ENCODE results near the gene GOLGA8M. TPM values are rescaled to one million over a fixed set of nuclear protein-coding genes. Genes with fewer than 3 reads are reported as not detected.
"Not testable (repeated sequence)": the region's sequence is repeated elsewhere in the genome, so short reads cannot be mapped to it uniquely, and the experiment has no call there.

GOLGA8M gene
- total and polyA plus RNA-seq, 2 donors = 0.21 to 0.24 TPM

DNA sequence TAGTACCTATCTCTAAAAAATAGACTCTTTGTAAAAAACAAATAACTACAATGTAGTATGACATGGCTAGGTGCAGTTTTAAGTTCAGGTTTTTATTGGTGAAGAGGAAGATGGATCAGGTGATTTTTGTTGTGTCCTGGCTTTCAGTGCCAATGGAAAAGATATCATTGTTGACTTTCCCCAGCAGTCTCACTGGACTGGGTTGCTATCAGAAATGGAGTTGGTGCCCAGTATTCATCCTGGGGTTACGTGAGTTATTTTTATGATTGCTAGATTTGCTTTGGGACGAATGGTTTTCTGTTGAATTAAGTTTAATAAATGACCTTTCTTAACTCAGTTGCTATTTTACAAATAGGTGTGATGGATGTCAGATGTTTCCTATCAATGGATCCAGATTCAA is 38.7 kb downstream of the GOLGA8M start:
- not testable (repeated sequence) for H3K36me3 ChIP-seq (ENCODE audit: control insufficient read depth in 2 of 2, insufficient read depth in 2 of 2, low read length in 1 of 2); H3K9me3 ChIP-seq (ENCODE audit: control insufficient read depth in 2 of 2, insufficient read depth in 1 of 2, low read length in 1 of 2); H3K27me3 ChIP-seq (ENCODE audit: control insufficient read depth in 2 of 2, insufficient read depth in 1 of 2, low read length in 1 of 2); H3K4me3 ChIP-seq (ENCODE audit: low read length in 2 of 2); DNase-seq (ENCODE audit: low read depth in 6 of 9, low spot score in 9 of 9); H3K27ac ChIP-seq (ENCODE audit: low read depth in 1 of 2, low read length in 1 of 2); H3K4me1 ChIP-seq (ENCODE audit: control insufficient read depth in 2 of 2, insufficient read depth in 2 of 2, low read length in 2 of 2)
- WGBS = no CpG with 5 or more reads among the region's 2 CpGs

DNA sequence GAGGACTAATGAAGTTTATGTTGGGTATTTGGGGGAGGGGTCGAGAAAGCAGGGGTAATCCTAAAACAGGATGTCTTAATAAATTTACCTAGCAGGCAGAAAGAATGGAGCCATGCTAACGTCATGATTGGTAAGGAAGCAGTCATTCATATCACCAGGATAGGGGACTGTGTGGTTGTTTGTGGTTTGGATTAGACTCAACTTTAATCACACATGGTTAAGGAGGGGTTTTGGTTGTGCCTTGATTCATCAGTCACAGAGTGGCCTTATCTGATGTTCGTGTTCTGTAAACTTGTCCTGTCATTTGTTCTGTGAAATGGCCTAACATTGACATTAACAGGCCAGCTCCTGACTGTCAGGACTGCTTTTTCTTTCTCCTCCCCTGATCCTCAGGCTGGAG is 40.1 kb downstream of the GOLGA8M start:
- not testable (repeated sequence) for H3K4me3 ChIP-seq (ENCODE audit: low read length in 2 of 2); H3K36me3 ChIP-seq (ENCODE audit: control insufficient read depth in 2 of 2, insufficient read depth in 2 of 2, low read length in 1 of 2); H3K27ac ChIP-seq (ENCODE audit: low read depth in 1 of 2, low read length in 1 of 2); DNase-seq (ENCODE audit: low read depth in 6 of 9, low spot score in 9 of 9); H3K4me1 ChIP-seq (ENCODE audit: control insufficient read depth in 2 of 2, insufficient read depth in 2 of 2, low read length in 2 of 2); H3K9me3 ChIP-seq (ENCODE audit: control insufficient read depth in 2 of 2, insufficient read depth in 1 of 2, low read length in 1 of 2); H3K27me3 ChIP-seq (ENCODE audit: control insufficient read depth in 2 of 2, insufficient read depth in 1 of 2, low read length in 1 of 2)
- WGBS = no CpG with 5 or more reads among the region's 3 CpGs

DNA sequence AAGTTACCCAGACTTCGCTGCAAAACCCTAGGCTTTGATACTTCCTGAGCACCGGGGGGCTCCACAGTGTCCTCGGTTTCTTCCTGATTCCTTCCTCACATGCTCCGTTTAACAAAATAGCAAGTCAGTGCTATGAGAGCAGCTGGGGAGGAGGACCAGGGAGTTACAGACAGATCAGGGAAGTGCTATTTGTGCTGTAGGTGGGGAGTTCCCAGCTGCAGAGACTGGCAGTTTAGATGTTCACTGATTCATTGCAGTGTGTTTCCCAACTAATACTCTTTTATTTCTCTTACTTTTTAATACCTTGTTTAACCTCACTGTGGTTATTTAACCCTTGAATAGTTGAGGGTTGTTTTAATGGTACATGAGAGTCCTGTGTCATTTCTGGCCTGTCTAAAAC is 45.8 kb downstream of the GOLGA8M start:
- WGBS = no CpG with 5 or more reads among the region's 4 CpGs
- H3K36me3 ChIP-seq (ENCODE audit: control insufficient read depth in 2 of 2, insufficient read depth in 2 of 2, low read length in 1 of 2); DNase-seq (ENCODE audit: low read depth in 6 of 9, low spot score in 9 of 9); H3K9me3 ChIP-seq (ENCODE audit: control insufficient read depth in 2 of 2, insufficient read depth in 1 of 2, low read length in 1 of 2); H3K27ac ChIP-seq (ENCODE audit: low read depth in 1 of 2, low read length in 1 of 2); H3K4me1 ChIP-seq (ENCODE audit: control insufficient read depth in 2 of 2, insufficient read depth in 2 of 2, low read length in 2 of 2); H3K27me3 ChIP-seq (ENCODE audit: control insufficient read depth in 2 of 2, insufficient read depth in 1 of 2, low read length in 1 of 2); H3K4me3 ChIP-seq (ENCODE audit: low read length in 2 of 2): not testable (repeated sequence)

DNA sequence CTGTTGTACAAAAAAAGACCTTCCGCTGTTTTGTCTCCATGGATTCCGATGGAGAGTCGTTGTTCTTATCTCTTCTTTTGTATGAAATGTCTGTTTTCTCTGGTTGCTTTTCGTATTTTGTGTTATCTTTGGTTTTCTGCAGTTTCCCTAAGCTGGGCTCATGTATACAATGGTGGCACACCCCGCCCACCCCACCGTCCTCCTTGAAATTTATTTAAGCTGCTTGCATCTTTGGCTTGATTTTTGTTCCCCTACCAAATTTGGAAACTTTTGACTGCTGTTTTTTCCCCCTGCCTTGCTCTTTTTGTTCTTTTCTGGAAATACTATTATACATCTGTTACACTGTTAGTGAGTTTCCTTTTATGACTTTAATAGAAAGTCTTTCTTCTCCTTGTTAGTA is 47.6 kb downstream of the GOLGA8M start:
- not testable (repeated sequence) for DNase-seq (ENCODE audit: low read depth in 6 of 9, low spot score in 9 of 9); H3K9me3 ChIP-seq (ENCODE audit: control insufficient read depth in 2 of 2, insufficient read depth in 1 of 2, low read length in 1 of 2); H3K27me3 ChIP-seq (ENCODE audit: control insufficient read depth in 2 of 2, insufficient read depth in 1 of 2, low read length in 1 of 2); H3K27ac ChIP-seq (ENCODE audit: low read depth in 1 of 2, low read length in 1 of 2); H3K36me3 ChIP-seq (ENCODE audit: control insufficient read depth in 2 of 2, insufficient read depth in 2 of 2, low read length in 1 of 2); H3K4me1 ChIP-seq (ENCODE audit: control insufficient read depth in 2 of 2, insufficient read depth in 2 of 2, low read length in 2 of 2); H3K4me3 ChIP-seq (ENCODE audit: low read length in 2 of 2)
- 98% methylated on average over 6 of the region's 6 CpGs for WGBS

DNA sequence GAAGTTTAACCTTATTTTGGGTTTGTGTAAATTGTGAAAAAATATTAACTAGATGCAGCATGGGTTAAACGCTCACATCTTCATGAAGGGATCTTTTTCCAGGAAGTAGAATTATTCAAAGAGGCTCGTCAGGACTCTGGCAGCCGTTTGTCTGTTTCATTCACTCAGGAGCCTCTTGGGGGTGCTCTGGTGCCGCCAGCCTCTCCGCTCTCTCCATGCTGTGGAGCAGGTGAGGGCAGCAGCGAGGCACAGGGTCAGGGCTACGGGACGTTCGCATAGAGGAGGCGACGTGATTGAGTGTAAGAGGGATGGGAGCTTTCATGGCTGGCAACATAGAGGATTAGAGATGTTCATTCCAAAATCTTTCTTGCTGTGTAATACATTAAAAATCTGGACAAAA is 48.5 kb downstream of the GOLGA8M start:
- not testable (repeated sequence) for H3K36me3 ChIP-seq (ENCODE audit: control insufficient read depth in 2 of 2, insufficient read depth in 2 of 2, low read length in 1 of 2); H3K4me3 ChIP-seq (ENCODE audit: low read length in 2 of 2); H3K27ac ChIP-seq (ENCODE audit: low read depth in 1 of 2, low read length in 1 of 2); DNase-seq (ENCODE audit: low read depth in 6 of 9, low spot score in 9 of 9); H3K9me3 ChIP-seq (ENCODE audit: control insufficient read depth in 2 of 2, insufficient read depth in 1 of 2, low read length in 1 of 2); H3K27me3 ChIP-seq (ENCODE audit: control insufficient read depth in 2 of 2, insufficient read depth in 1 of 2, low read length in 1 of 2); H3K4me1 ChIP-seq (ENCODE audit: control insufficient read depth in 2 of 2, insufficient read depth in 2 of 2, low read length in 2 of 2)
- no CpG with 5 or more reads among the region's 11 CpGs for WGBS

DNA sequence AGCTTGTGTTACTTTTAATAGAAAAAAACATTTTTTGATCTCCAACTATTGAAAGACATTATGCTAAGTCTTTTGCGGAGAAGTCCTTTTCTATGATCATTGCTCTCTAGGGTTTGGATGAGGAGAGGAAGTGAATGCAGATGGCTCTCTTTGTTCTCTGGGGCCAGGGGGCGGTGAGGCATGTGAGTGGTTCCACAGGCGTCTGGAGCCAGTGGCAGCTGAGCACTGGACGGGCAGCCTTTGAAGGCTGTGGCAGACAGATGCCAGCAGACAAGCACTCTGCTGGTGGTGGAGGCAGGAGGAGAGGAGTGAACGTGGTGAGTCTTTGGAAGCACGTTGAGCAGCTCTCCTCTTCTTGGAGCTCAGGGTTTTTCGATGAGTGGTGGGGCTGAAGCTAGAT is 51.5 kb downstream of the GOLGA8M start:
- H3K27me3 ChIP-seq (ENCODE audit: control insufficient read depth in 2 of 2, insufficient read depth in 1 of 2, low read length in 1 of 2); H3K36me3 ChIP-seq (ENCODE audit: control insufficient read depth in 2 of 2, insufficient read depth in 2 of 2, low read length in 1 of 2); H3K27ac ChIP-seq (ENCODE audit: low read depth in 1 of 2, low read length in 1 of 2); DNase-seq (ENCODE audit: low read depth in 6 of 9, low spot score in 9 of 9); H3K4me1 ChIP-seq (ENCODE audit: control insufficient read depth in 2 of 2, insufficient read depth in 2 of 2, low read length in 2 of 2); H3K9me3 ChIP-seq (ENCODE audit: control insufficient read depth in 2 of 2, insufficient read depth in 1 of 2, low read length in 1 of 2); H3K4me3 ChIP-seq (ENCODE audit: low read length in 2 of 2): not testable (repeated sequence)
- WGBS = no CpG with 5 or more reads among the region's 7 CpGs

DNA sequence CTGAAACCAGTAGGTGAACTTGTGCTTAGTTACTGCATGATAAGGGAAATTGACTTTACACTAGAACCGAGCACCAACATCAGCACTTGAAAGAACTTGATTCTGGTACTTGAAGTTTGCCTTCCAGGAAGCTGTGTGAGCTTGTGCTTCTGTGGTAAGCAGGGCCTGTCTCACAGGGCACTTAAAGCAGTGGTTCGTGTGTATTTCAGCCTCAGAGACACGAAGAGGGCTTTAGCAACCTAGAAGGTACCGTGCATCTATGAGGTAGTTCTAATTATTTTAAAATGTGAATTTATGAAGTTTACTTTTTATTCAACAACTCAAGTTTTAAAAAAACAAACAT is 56.2 kb downstream of the GOLGA8M start:
- H3K4me1 ChIP-seq (ENCODE audit: control insufficient read depth in 2 of 2, insufficient read depth in 2 of 2, low read length in 2 of 2); H3K36me3 ChIP-seq (ENCODE audit: control insufficient read depth in 2 of 2, insufficient read depth in 2 of 2, low read length in 1 of 2); H3K27me3 ChIP-seq (ENCODE audit: control insufficient read depth in 2 of 2, insufficient read depth in 1 of 2, low read length in 1 of 2); H3K27ac ChIP-seq (ENCODE audit: low read depth in 1 of 2, low read length in 1 of 2); H3K4me3 ChIP-seq (ENCODE audit: low read length in 2 of 2); DNase-seq (ENCODE audit: low read depth in 6 of 9, low spot score in 9 of 9); H3K9me3 ChIP-seq (ENCODE audit: control insufficient read depth in 2 of 2, insufficient read depth in 1 of 2, low read length in 1 of 2): not testable (repeated sequence)
- WGBS = no CpG with 5 or more reads among the region's 4 CpGs

DNA sequence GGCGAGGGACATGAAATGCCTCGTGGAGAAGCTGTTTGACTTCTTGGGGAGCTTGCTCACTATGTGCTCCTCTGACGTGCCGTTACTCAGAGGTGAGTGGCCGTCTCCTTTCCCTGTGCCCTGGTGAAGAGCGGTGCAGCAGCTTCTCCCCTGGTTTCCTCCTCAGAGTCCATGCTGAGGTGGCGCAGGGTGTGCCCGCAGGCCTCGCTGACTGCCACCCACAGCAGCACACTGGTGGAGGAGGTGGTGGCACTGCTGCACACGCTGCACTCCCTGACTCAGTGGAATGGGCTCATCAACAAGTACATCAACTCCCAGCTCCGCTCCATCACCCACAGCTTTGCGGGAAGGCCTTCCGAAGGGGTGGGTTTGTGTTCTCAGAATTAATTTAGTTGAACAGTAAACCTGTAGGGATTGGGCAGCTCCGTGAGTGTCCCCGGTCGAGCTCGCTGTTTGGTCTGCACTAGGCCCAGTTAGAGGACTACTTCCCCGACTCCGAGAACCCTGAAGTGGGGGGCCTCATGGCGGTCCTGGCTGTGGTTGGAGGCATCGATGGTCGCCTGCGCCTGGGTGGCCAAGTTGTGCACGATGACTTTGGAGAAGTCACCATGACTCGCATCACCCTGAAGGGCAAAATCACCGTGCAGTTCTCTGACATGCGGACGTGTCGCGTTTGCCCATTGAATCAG is 56.7 kb downstream of the GOLGA8M start:
- not testable (repeated sequence) for H3K36me3 ChIP-seq (ENCODE audit: control insufficient read depth in 2 of 2, insufficient read depth in 2 of 2, low read length in 1 of 2); H3K27ac ChIP-seq (ENCODE audit: low read depth in 1 of 2, low read length in 1 of 2); H3K9me3 ChIP-seq (ENCODE audit: control insufficient read depth in 2 of 2, insufficient read depth in 1 of 2, low read length in 1 of 2); H3K27me3 ChIP-seq (ENCODE audit: control insufficient read depth in 2 of 2, insufficient read depth in 1 of 2, low read length in 1 of 2); H3K4me1 ChIP-seq (ENCODE audit: control insufficient read depth in 2 of 2, insufficient read depth in 2 of 2, low read length in 2 of 2); H3K4me3 ChIP-seq (ENCODE audit: low read length in 2 of 2); DNase-seq (ENCODE audit: low read depth in 6 of 9, low spot score in 9 of 9)
- 97% methylated on average over 26 of the region's 30 CpGs for WGBS

DNA sequence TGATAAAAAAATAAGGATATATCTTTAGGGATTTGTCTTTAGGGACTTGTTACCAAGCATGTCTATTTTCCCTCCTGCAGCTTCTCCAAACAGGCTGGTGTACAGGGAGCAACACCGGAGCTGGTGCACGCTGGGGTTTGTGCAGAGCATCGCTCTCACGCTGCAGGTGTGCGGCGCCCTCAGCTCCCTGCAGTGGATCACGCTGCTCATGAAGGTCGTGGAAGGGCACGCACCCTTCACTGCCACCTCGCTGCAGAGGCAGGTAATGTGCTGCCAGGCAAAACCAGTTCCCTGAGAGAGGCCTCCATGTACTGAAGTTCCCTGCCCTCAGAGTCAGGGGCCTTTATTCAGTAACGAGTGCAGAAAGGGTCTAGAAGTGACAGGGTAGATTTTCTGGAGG is 58.0 kb downstream of the GOLGA8M start:
- 100% methylated on average over 5 of the region's 11 CpGs for WGBS
- DNase-seq (ENCODE audit: low read depth in 6 of 9, low spot score in 9 of 9) = not testable (repeated sequence)

DNA sequence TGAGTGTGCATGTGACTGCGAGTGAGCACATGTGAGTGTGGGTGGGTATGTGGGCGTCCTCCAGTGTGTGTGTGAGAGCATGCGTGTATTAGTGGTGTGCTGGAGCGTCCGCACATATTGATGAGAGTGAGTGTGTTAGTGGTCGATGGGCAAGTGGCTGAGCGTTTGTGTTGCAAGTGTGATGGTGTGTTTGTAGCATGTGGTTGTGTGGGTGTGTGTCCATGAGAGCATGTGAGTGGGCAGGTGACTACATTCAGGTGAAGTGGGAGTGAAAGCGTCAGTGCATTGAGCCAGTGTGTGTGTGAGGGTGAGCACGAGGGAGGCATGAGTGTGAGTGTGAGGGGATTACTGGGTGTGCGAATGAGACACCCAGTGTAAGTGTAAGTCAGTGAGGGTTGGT is 59.7 kb downstream of the GOLGA8M start:
- not testable (repeated sequence) for H3K9me3 ChIP-seq (ENCODE audit: control insufficient read depth in 2 of 2, insufficient read depth in 1 of 2, low read length in 1 of 2); H3K27me3 ChIP-seq (ENCODE audit: control insufficient read depth in 2 of 2, insufficient read depth in 1 of 2, low read length in 1 of 2); H3K36me3 ChIP-seq (ENCODE audit: control insufficient read depth in 2 of 2, insufficient read depth in 2 of 2, low read length in 1 of 2); H3K27ac ChIP-seq (ENCODE audit: low read depth in 1 of 2, low read length in 1 of 2); H3K4me3 ChIP-seq (ENCODE audit: low read length in 2 of 2); DNase-seq (ENCODE audit: low read depth in 6 of 9, low spot score in 9 of 9); H3K4me1 ChIP-seq (ENCODE audit: control insufficient read depth in 2 of 2, insufficient read depth in 2 of 2, low read length in 2 of 2)
- 94% methylated on average over 10 of the region's 10 CpGs for WGBS

More for the DNA sequence above, 58.0 kb downstream of the GOLGA8M start:
- H3K27me3 ChIP-seq (ENCODE audit: control insufficient read depth in 2 of 2, insufficient read depth in 1 of 2, low read length in 1 of 2); H3K4me1 ChIP-seq (ENCODE audit: control insufficient read depth in 2 of 2, insufficient read depth in 2 of 2, low read length in 2 of 2); H3K4me3 ChIP-seq (ENCODE audit: low read length in 2 of 2); H3K9me3 ChIP-seq (ENCODE audit: control insufficient read depth in 2 of 2, insufficient read depth in 1 of 2, low read length in 1 of 2); H3K36me3 ChIP-seq (ENCODE audit: control insufficient read depth in 2 of 2, insufficient read depth in 2 of 2, low read length in 1 of 2); H3K27ac ChIP-seq (ENCODE audit: low read depth in 1 of 2, low read length in 1 of 2): not testable (repeated sequence)
